Measurements from ENCODE around the gene BNIPL. TPM values are rescaled to one million over a fixed set of nuclear protein-coding genes. Genes with fewer than 3 reads are reported as not detected.

The BNIPL gene
- total and polyA plus RNA-seq, 2 of the 4 experiments (the other 2 are of a cell fraction) = under 0.01 to 0.38 TPM

DNA sequence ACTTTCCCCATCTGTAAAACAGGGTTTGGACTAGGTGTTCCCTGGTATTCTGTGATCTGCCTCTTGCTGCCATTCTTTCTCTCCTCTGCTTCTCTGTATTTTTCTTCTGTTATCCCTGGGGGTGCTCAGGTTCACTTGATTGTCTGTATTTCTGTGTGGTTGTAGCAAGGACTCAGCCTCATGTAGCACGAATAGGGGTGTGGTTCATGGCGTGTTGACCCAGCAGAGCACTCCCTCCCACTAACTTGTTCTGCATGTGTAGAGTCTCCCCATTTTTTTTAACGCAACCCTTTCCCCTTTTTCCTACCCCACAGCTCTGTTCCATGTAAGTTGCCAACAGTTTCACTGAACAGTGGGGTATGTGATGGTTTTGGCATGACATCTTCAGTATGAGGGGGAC is 1.2 kb upstream of the BNIPL start:
- no TSS peak for BruUV-seq (replicated peaks)
- no peak overlapping the region for H4K5ac ChIP-seq (ENCODE audit: low read depth, low read length)
- no peak overlapping the region for H4K91ac ChIP-seq (ENCODE audit: insufficient read depth, low read depth, low read length)
- no peak overlapping the region for H2AK5ac ChIP-seq (ENCODE audit: low read depth, low read length)
- no peak overlapping the region for H2AK9ac ChIP-seq (replicated peaks; ENCODE audit: low read depth, low read length, poor library complexity)
- intact Hi-C loops (cut with micrococcal nuclease) (no loop called here), dilution Hi-C loops (cut with HindIII; ENCODE audit: low sequenced_read_pairs, unreplicated experiment) (no loop called here), in situ Hi-C loops (cut with MboI; ENCODE audit: low sequenced_read_pairs) (loop anchor here (10.0 kb wide), 1 partner anchor 60 kb away; the partner anchor contains the start of gene CERS2)
- no peak overlapping the region for H3K9ac ChIP-seq (ENCODE audit: low read depth, low read length)
- no peak overlapping the region for H4K8ac ChIP-seq (ENCODE audit: low read depth in 2 of 2, low read length in 2 of 2)
- WGBS, 2 experiments (ENCODE audit: extremely low coverage in 2 of 2, insufficient read length in 1 of 2) = no CpG with 5 or more reads among the region's 3 CpGs
- no peaks in the 10 kb centered on the region for H3K9me1 ChIP-seq (ENCODE audit: insufficient read depth, low read length)
- H4K20me1 ChIP-seq (ENCODE audit: insufficient read depth, low read length) = no peaks in the 10 kb centered on the region
- H3K23ac ChIP-seq (ENCODE audit: low read depth, low read length) = no peak overlapping the region
- no peak overlapping the region for H2BK15ac ChIP-seq (ENCODE audit: low read depth, low read length)
- no peak overlapping the region for H2BK5ac ChIP-seq (ENCODE audit: low read depth, low read length, poor library complexity, severe bottlenecking)
- DNase-seq (no peak), ATAC-seq (ENCODE audit: low read depth) (no peak)
- H3K4me2 ChIP-seq (ENCODE audit: low read depth, low read length) = no peak overlapping the region
- no peaks in the 10 kb centered on the region for H3K9me3 ChIP-seq (ENCODE audit: control insufficient read depth, insufficient read depth, low read length)
- no peaks in the 10 kb centered on the region for H3K79me1 ChIP-seq (ENCODE audit: low read depth in 1 of 2, low read length in 2 of 2)
- H2AFZ ChIP-seq (replicated peaks; ENCODE audit: low read length, poor library complexity) = no peak overlapping the region
- H3K14ac ChIP-seq (replicated peaks; ENCODE audit: low read depth, low read length) = no peak overlapping the region
- TF ChIP-seq, protein P1, sequence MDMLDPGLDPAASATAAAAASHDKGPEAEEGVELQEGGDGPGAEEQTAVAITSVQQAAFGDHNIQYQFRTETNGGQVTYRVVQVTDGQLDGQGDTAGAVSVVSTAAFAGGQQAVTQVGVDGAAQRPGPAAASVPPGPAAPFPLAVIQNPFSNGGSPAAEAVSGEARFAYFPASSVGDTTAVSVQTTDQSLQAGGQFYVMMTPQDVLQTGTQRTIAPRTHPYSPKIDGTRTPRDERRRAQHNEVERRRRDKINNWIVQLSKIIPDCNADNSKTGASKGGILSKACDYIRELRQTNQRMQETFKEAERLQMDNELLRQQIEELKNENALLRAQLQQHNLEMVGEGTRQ (IDR thresholded peaks at IDR 0.05; ENCODE audit: low read depth, low read length) = no peak
- TF ChIP-seq FOS (IDR thresholded peaks at IDR 0.05; ENCODE audit: low read depth, low read length) (no peak), POLR2A (IDR thresholded peaks at IDR 0.05; ENCODE audit: low read depth, low read length) (no peak), MAZ (IDR thresholded peaks at IDR 0.05; ENCODE audit: borderline replicate concordance, low read depth, low read length) (no peak), RAD21 (IDR thresholded peaks at IDR 0.05; ENCODE audit: low read length) (no peak), BHLHE40 (IDR thresholded peaks at IDR 0.05; ENCODE audit: low read depth, low read length) (no peak), MXI1 (IDR thresholded peaks at IDR 0.05; ENCODE audit: borderline replicate concordance, low read depth, low read length) (no peak), RFX5 (IDR thresholded peaks at IDR 0.05; ENCODE audit: low read depth, low read length) (no peak)
- H3K18ac ChIP-seq (ENCODE audit: low read depth, low read length) = no peak overlapping the region
- no peak overlapping the region for H2BK120ac ChIP-seq (ENCODE audit: low read depth, low read length)
- peaks cover 20% of the 10 kb centered on the region for H3K36me3 ChIP-seq (ENCODE audit: control insufficient read depth, insufficient read depth, low read length)
- no peaks in the 10 kb centered on the region for H3K27me3 ChIP-seq (ENCODE audit: control insufficient read depth, insufficient read depth, low read length)
- H3K4me3 ChIP-seq (ENCODE audit: insufficient read depth, low read depth, low read length) = no peak overlapping the region
- H3K27ac ChIP-seq (ENCODE audit: insufficient read depth, low read length) = no peak overlapping the region
- POLR2A ChIA-PET (ENCODE audit: unreplicated experiment) = no interaction called here
- CTCF ChIA-PET = no interaction called here
- no peaks in the 10 kb centered on the region for H3K4me1 ChIP-seq (ENCODE audit: control insufficient read depth, insufficient read depth, low read length)
- H3K56ac ChIP-seq (ENCODE audit: extremely low read depth, insufficient read depth, low read length) = no peak overlapping the region
- no peak overlapping the region for H3K4ac ChIP-seq (ENCODE audit: low read depth, low read length)
- no peak overlapping the region for H2BK20ac ChIP-seq (ENCODE audit: low read depth, low read length)
